WTC11 (cell line): ENCODE measurements around the gene TIAL1. TPM values are rescaled to one million over a fixed set of nuclear protein-coding genes. Genes with fewer than 3 reads are reported as not detected.

ENCODE experiments used
- ATAC-seq: fragments of 200-7000 bp; cut with Tn5 transposase; 2 replicates; pipeline ENCODE4 v1.10.0; 2021; ENCODE audit warnings: mild to moderate bottlenecking, moderate library complexity
- CTCF ChIA-PET: fragments of 300-600 bp; sonication (Branson Sonifier 250); formaldehyde crosslinking; loops from one replicate; lab custom pipeline; 2021; ENCODE audit warnings: antibody characterized with exemption; lab: Charles Lee
- POLR2A ChIA-PET: fragments of 350-600 bp; sonication (Branson Sonifier 250); formaldehyde crosslinking; loops from one replicate; lab custom pipeline; 2021; ENCODE audit warnings: antibody characterized with exemption; lab: Charles Lee
- DNase-seq: peaks from one replicate; pipeline ENCODE4 v3.0.0; 2021; ENCODE audit warnings: low spot score
- H3K27ac Mint-ChIP-seq: 2 replicates; pipeline ENCODE4 v1.8.0; 2021; ENCODE audit warnings: mixed read lengths
- H3K27me3 Mint-ChIP-seq: 2 replicates; pipeline ENCODE4 v1.8.0; 2021; ENCODE audit warnings: low read depth, mild to moderate bottlenecking, moderate library complexity, mixed read lengths
- H3K36me3 Mint-ChIP-seq: 2 replicates; pipeline ENCODE4 v1.8.0; 2021; ENCODE audit warnings: mixed read lengths
- H3K4me1 Mint-ChIP-seq: 2 replicates; pipeline ENCODE4 v1.8.0; 2022; ENCODE audit warnings: mixed read lengths
- H3K4me3 Mint-ChIP-seq: 2 replicates; pipeline ENCODE4 v1.8.0; 2021; ENCODE audit warnings: mild to moderate bottlenecking, moderate library complexity, mixed read lengths
- H3K9me3 Mint-ChIP-seq: 2 replicates; pipeline ENCODE4 v1.8.0; 2021; ENCODE audit warnings: mixed read lengths
- AFF4 ChIP-seq: sonication (generic); formaldehyde crosslinking; IDR thresholded peaks from 2 replicates; pipeline ENCODE4 v1.8.1; 2023; ENCODE audit warnings: mild to moderate bottlenecking, missing genetic modification reagents, borderline replicate concordance
- ATF3 ChIP-seq: sonication (generic); formaldehyde crosslinking; conservative IDR thresholded peaks from 2 replicates; pipeline ENCODE4 v1.8.1; 2022; ENCODE audit warnings: mild to moderate bottlenecking, missing genetic modification reagents
- ATF6 ChIP-seq: sonication (generic); formaldehyde crosslinking; IDR thresholded peaks from 2 replicates; pipeline ENCODE4 v1.8.1; 2023; ENCODE audit warnings: mild to moderate bottlenecking, missing genetic modification reagents
- CREM ChIP-seq: sonication (generic); formaldehyde crosslinking; IDR thresholded peaks from 2 replicates; pipeline ENCODE4 v1.8.1; 2022; ENCODE audit warnings: mild to moderate bottlenecking, missing genetic modification reagents, moderate library complexity
- FOXJ3 ChIP-seq: sonication (generic); formaldehyde crosslinking; IDR thresholded peaks from 2 replicates; pipeline ENCODE4 v1.9.0; 2021; ENCODE audit warnings: missing genetic modification reagents, mild to moderate bottlenecking, borderline replicate concordance
- FOXP4 ChIP-seq: sonication (generic); formaldehyde crosslinking; IDR thresholded peaks from 2 replicates; pipeline ENCODE4 v1.8.0; 2022; ENCODE audit warnings: mild to moderate bottlenecking, missing genetic modification reagents
- GRHL2 ChIP-seq: fragments of 250-450 bp; sonication (Bioruptor Pico); IDR thresholded peaks from 2 replicates; pipeline ENCODE4 v1.8.0; 2022; ENCODE audit warnings: mild to moderate bottlenecking, moderate library complexity; ENCODE audit not compliant: insufficient replicate concordance, severe bottlenecking
- HMGXB4 ChIP-seq: sonication (generic); formaldehyde crosslinking; IDR thresholded peaks from 2 replicates; pipeline ENCODE4 v1.8.1; 2023; ENCODE audit warnings: mild to moderate bottlenecking, moderate library complexity, missing genetic modification reagents
- JAZF1 ChIP-seq: fragments of 250-450 bp; sonication (Bioruptor Pico); IDR thresholded peaks from 2 replicates; pipeline ENCODE4 v1.9.0; 2021; ENCODE audit warnings: moderate library complexity, mild to moderate bottlenecking, inconsistent platforms
- RELA ChIP-seq: sonication (generic); formaldehyde crosslinking; IDR thresholded peaks from 2 replicates; pipeline ENCODE4 v1.8.1; 2022; ENCODE audit warnings: missing genetic modification reagents, mild to moderate bottlenecking, borderline replicate concordance
- TEAD1 ChIP-seq: sonication (generic); formaldehyde crosslinking; IDR thresholded peaks from 2 replicates; pipeline ENCODE4 v1.8.0; 2022; ENCODE audit warnings: mild to moderate bottlenecking, missing genetic modification reagents
- TEAD4 ChIP-seq: sonication (generic); formaldehyde crosslinking; IDR thresholded peaks from 2 replicates; pipeline ENCODE4 v1.8.0; 2022; ENCODE audit warnings: mild to moderate bottlenecking, missing genetic modification reagents
- TP53 ChIP-seq: sonication (generic); formaldehyde crosslinking; IDR thresholded peaks from 2 replicates; pipeline ENCODE4 v1.8.1; 2023; ENCODE audit warnings: mild to moderate bottlenecking, missing genetic modification reagents
- USF2 ChIP-seq: sonication (generic); formaldehyde crosslinking; IDR thresholded peaks from 2 replicates; pipeline ENCODE4 v1.8.1; 2023; ENCODE audit warnings: mild to moderate bottlenecking, missing genetic modification reagents, moderate library complexity
- ZBTB21 ChIP-seq: sonication (generic); formaldehyde crosslinking; IDR thresholded peaks from 2 replicates; pipeline ENCODE4 v1.8.1; 2023; ENCODE audit warnings: mild to moderate bottlenecking, missing genetic modification reagents, borderline replicate concordance
- ZBTB43 ChIP-seq: sonication (generic); formaldehyde crosslinking; IDR thresholded peaks from 2 replicates; pipeline ENCODE4 v1.8.1; 2023; ENCODE audit warnings: mild to moderate bottlenecking, missing genetic modification reagents
- ZNF138 ChIP-seq: sonication (generic); formaldehyde crosslinking; conservative IDR thresholded peaks from 2 replicates; pipeline ENCODE4 v1.8.1; 2022; ENCODE audit warnings: mild to moderate bottlenecking, moderate library complexity, missing genetic modification reagents
- ZNF416 ChIP-seq: fragments of 250-450 bp; sonication (Bioruptor Pico); IDR thresholded peaks from 2 replicates; pipeline ENCODE4 v1.9.0; 2021; ENCODE audit warnings: mild to moderate bottlenecking, inconsistent platforms
- total RNA-seq: library from RNA; stranded (reverse); gene quantifications from 3 replicates; pipeline ENCODE4 v1.2.3, GENCODE V29; 2021

Gene TIAL1
- total RNA-seq, 1 experiment from 2014 or later = 170 TPM

GRCh38 chr10:119542357-119542987 is 54.3 kb downstream of the TIAL1 start, which contains the start of gene RGS10 (continued):
- TF ChIP-seq ATF6 (CRISPR knock-in tag) (no peak), HMGXB4 (CRISPR knock-in tag) (peak; percentile 96), ZNF416 (0 out of 2 replicates have a peak, but pooled peaks have one; percentile 25), USF2 (0 out of 2 replicates have a peak, but pooled peaks have one; percentile 9), TEAD1 (CRISPR knock-in tag) (peak; percentile 22; the same call in 1 of the 2 replicates), CREM (no peak; the same call in 1 of the 2 replicates)

- DNase-seq (peak; percentile 32), ATAC-seq (no peak)
- no peaks in the 10 kb centered on the region for H3K9me3 Mint-ChIP-seq
- no peaks in the 10 kb centered on the region for H3K36me3 Mint-ChIP-seq
- TF ChIP-seq ZNF138 (CRISPR knock-in tag) = no peak
- 0 out of 2 replicates have a peak, but pooled peaks have one; percentile 23 for TF ChIP-seq TP53 (CRISPR knock-in tag)
- H3K4me3 Mint-ChIP-seq = peak overlapping the region; percentile 76
- peaks cover 55% of the 10 kb centered on the region for H3K27me3 Mint-ChIP-seq
- ChIA-PET CTCF (interaction anchor here (1.0 to 1.7 kb wide), 6 partner anchors 28 to 342 kb away, joined by 3 to 8 read pairs (median 3); partner anchors contain the start of gene GRK5), POLR2A (interaction anchor here (0.6 kb wide), 1 partner anchor 23 kb away, joined by 4 read pairs; no protein-coding TSS in a partner anchor)
- peaks cover 27% of the 10 kb centered on the region for H3K4me1 Mint-ChIP-seq
- H3K27ac Mint-ChIP-seq = no peak overlapping the region
These were observed 55.1 kb downstream of the TIAL1 start for GRCh38 chr10:119541459-119542356.

- peak overlapping the region; percentile 76 for H3K4me3 Mint-ChIP-seq
- H3K4me1 Mint-ChIP-seq = peaks cover 27% of the 10 kb centered on the region
- TF ChIP-seq ZBTB21 (no peak), GRHL2 (CRISPR knock-in tag) (no peak), TP53 (CRISPR knock-in tag) (no peak), ATF3 (no peak), FOXJ3 (CRISPR knock-in tag) (no peak), RELA (CRISPR knock-in tag) (no peak), AFF4 (CRISPR knock-in tag) (no peak), TEAD4 (CRISPR knock-in tag) (no peak), JAZF1 (CRISPR knock-in tag) (no peak), FOXP4 (CRISPR knock-in tag) (no peak), ZBTB43 (no peak)
These were observed 55.7 kb downstream of the TIAL1 start for GRCh38 chr10:119541046-119541445.

More at GRCh38 chr10:119541046-119541445, 55.7 kb downstream of the TIAL1 start:
- DNase-seq (no peak), ATAC-seq (no peak)
- POLR2A ChIA-PET = no interaction called here
- no peak overlapping the region for H3K27ac Mint-ChIP-seq
- no peaks in the 10 kb centered on the region for H3K9me3 Mint-ChIP-seq
- CTCF ChIA-PET = interaction anchor here (1.3 kb wide), 1 partner anchor 62 kb away, joined by 3 read pairs; no protein-coding TSS in a partner anchor
- H3K27me3 Mint-ChIP-seq = peaks cover 53% of the 10 kb centered on the region
- no peaks in the 10 kb centered on the region for H3K36me3 Mint-ChIP-seq
